HepG2 (cell line): ENCODE results near the gene IL11RA. TPM values are rescaled to one million over a fixed set of nuclear protein-coding genes. Genes with fewer than 3 reads are reported as not detected.

ENCODE experiments used
- ATAC-seq: fragments of 200-7000 bp; cut with Tn5 transposase; 3 replicates; pipeline ENCODE4 v1.9.1; 2020; ENCODE audit warnings: mild to moderate bottlenecking, moderate library complexity
- BruUV-seq: library from RNA; stranded (reverse); fragments of 400-500 nt; replicated peaks from 2 replicates; lab custom pipeline; 2021; lab: Mats Ljungman, UMichigan
- CTCF ChIA-PET: fragments of 300-600 bp; formaldehyde crosslinking; extraction: SDS; loops from one replicate; lab custom pipeline; 2021; ENCODE audit warnings: low total read pairs, inconsistent platforms, low intra/inter-chr PET ratio; lab: Yijun Ruan, JAX
- POLR2A ChIA-PET: fragments of 350-600 bp; sonication (Branson Sonifier 250); formaldehyde crosslinking; loops from one replicate; lab custom pipeline; 2020; ENCODE audit warnings: antibody characterized with exemption, inconsistent platforms; lab: Yijun Ruan, JAX
- DNase-seq: peaks from one replicate; pipeline ENCODE4 v3.0.0-alpha.2; 2015; ENCODE audit warnings: low spot score
- FAIRE-seq: peaks from 3 replicates; lab custom pipeline; 2011; peaks lifted over from hg19 to GRCh38; lab: Jason Lieb, UNC
- H2AFZ ChIP-seq: one replicate; pipeline ENCODE4 v1.6.1; 2011; ENCODE audit warnings: low read length, inconsistent platforms
- H3K27ac ChIP-seq: fragments of 300-600 bp; 3 replicates; pipeline ENCODE4 v1.8.0; 2011; ENCODE audit warnings: mixed run types, mild to moderate bottlenecking, mixed read lengths, low read length, inconsistent platforms; ENCODE audit not compliant: insufficient read depth; ENCODE audit errors: extremely low read length
- H3K27me3 ChIP-seq, 2 experiments: fragments of 200-600 bp in 1 of 2; 2 replicates in 1 of 2; 3 replicates in 1 of 2; pipeline versions ENCODE4 v1.6.0 to v1.8.0; 2011; ENCODE audit warnings: low read length in 2 of 2, mild to moderate bottlenecking in 2 of 2, moderate library complexity in 2 of 2, inconsistent platforms in 1 of 2; ENCODE audit not compliant: insufficient read depth in 2 of 2, control insufficient read depth in 1 of 2
- H3K36me3 ChIP-seq, 2 experiments: fragments of 200-600 bp in 1 of 2; replicated peaks in 1 of 2; 2 replicates in 1 of 2; 3 replicates in 1 of 2; pipeline versions ENCODE4 v1.5.1 to v1.8.0; 2011; ENCODE audit warnings: low read length in 2 of 2, inconsistent platforms in 1 of 2; ENCODE audit not compliant: insufficient read depth in 2 of 2, control insufficient read depth in 1 of 2
- H3K4me1 ChIP-seq: 2 replicates; pipeline ENCODE4 v1.5.1; 2012; ENCODE audit warnings: low read length, inconsistent platforms; ENCODE audit not compliant: insufficient read depth
- H3K4me2 ChIP-seq: 2 replicates; pipeline ENCODE4 v1.6.0; 2011; ENCODE audit warnings: low read depth, low read length, inconsistent platforms
- H3K4me3 ChIP-seq, 3 experiments: fragments of 200-600 bp in 1 of 3; sonication (generic), shearing (Covaris generic) in 1 of 3; replicated peaks in 1 of 3; 2 replicates each; pipeline ENCODE4 v1.5.1; 2011 to 2016; ENCODE audit warnings: low read length in 3 of 3, inconsistent platforms in 2 of 3, low read depth in 2 of 3, mild to moderate bottlenecking in 2 of 3, control low read depth in 1 of 3, mixed read lengths in 1 of 3; ENCODE audit not compliant: insufficient read depth in 1 of 3
- H3K79me2 ChIP-seq: one replicate; pipeline ENCODE4 v1.6.1; 2011; ENCODE audit warnings: low read length, inconsistent platforms; ENCODE audit not compliant: insufficient read depth
- H3K9ac ChIP-seq: 2 replicates; pipeline ENCODE4 v1.6.0; 2011; ENCODE audit warnings: mild to moderate bottlenecking, low read depth, low read length, inconsistent platforms; ENCODE audit not compliant: insufficient read depth
- H3K9me3 ChIP-seq: 2 replicates; pipeline ENCODE4 v1.5.1; 2012; ENCODE audit warnings: mild to moderate bottlenecking, low read length
- H4K20me1 ChIP-seq: 2 replicates; pipeline ENCODE4 v1.6.0; 2011; ENCODE audit warnings: inconsistent platforms, mild to moderate bottlenecking, low read length, moderate library complexity; ENCODE audit not compliant: insufficient read depth
- CREB3 ChIP-seq: sonication (generic); formaldehyde crosslinking; IDR thresholded peaks from 2 replicates; pipeline ENCODE4 v1.5.0; 2020; ENCODE audit warnings: missing genetic modification reagents
- POLR2A ChIP-seq, 2 experiments: IDR thresholded peaks; 2 replicates each; pipeline ENCODE4 v1.6.1; 2011; ENCODE audit warnings: low read depth in 2 of 2, low read length in 2 of 2, mild to moderate bottlenecking in 1 of 2, moderate library complexity in 1 of 2; ENCODE audit not compliant: insufficient read depth in 1 of 2
- ZNF616 ChIP-seq: sonication (generic); formaldehyde crosslinking; IDR thresholded peaks from 2 replicates; pipeline ENCODE4 v1.5.0; 2020; ENCODE audit warnings: low read depth, mild to moderate bottlenecking, missing genetic modification reagents
- ZSCAN22 ChIP-seq: sonication (generic); formaldehyde crosslinking; IDR thresholded peaks from 2 replicates; pipeline ENCODE4 v1.4.0; 2020; ENCODE audit warnings: mild to moderate bottlenecking, missing genetic modification reagents
- WGBS: methylation state at CpG from one replicate; pipeline ENCODE4 v1.1.6; 2017; ENCODE audit warnings: low lambda C conversion rate; 5-methylcytosine and 5-hydroxymethylcytosine counted together
- in situ Hi-C: cut with HindIII; loops from 2 replicates; pipeline ENCODE4 v1.10.0; 2017; ENCODE audit warnings: low pct_unique_long_range_greater_than_20kb; ENCODE audit not compliant: extremely low pct_ligation_motif_present
- intact Hi-C: fragments of 100-400 bp; cut with micrococcal nuclease; formaldehyde crosslinking; loops from one replicate; pipeline ENCODE4 v1.10.0; 2022; ENCODE audit not compliant: unreplicated experiment
- polyA plus RNA-seq, 8 experiments: library from polyadenylated mRNA; depleted of rRNA in 3 of 8; stranded (reverse) in 7 of 8; unstranded in 1 of 8; fragments of >200 nt; fragmentation: Illumina TruSeq in 4 of 8; extraction: Trizol in 4 of 8; gene quantifications; 2 replicates each; pipeline versions ENCODE4 v1.2.1 to v1.2.3, GENCODE V29; 2011 to 2016; ENCODE audit warnings: low read depth in 4 of 8, missing spikeins in 1 of 8, mixed read lengths in 1 of 8; ENCODE audit not compliant: insufficient read depth in 1 of 8
- total RNA-seq, 5 experiments: library from RNA; depleted of rRNA; stranded (reverse); fragments of >200 nt; fragmentation: Illumina TruSeq; extraction: Trizol; gene quantifications; 2 replicates each; pipeline ENCODE4 v1.2.3, GENCODE V29; 2016; ENCODE audit warnings: low read depth in 1 of 5

The IL11RA gene
- total and polyA plus RNA-seq, 2 of the 13 experiments (the other 11 are each of a cell fraction or from before 2014, with no cell fraction given) = 2.0 to 4.2 TPM

- POLR2A ChIA-PET = interaction anchor here (1.0 to 3.1 kb wide), 3 partner anchors 9 to 16 kb away, joined by 4 to 29 read pairs (median 5); partner anchors contain the start of genes CCL27 and SIGMAR1
- no peak for TF ChIP-seq ZNF616 (CRISPR knock-in tag)
- TF ChIP-seq ZSCAN22 = no peak
- TF ChIP-seq POLR2A (IDR thresholded peaks at IDR 0.05; ENCODE audit: insufficient read depth in 1 of 2, low read depth in 2 of 2, low read length in 2 of 2) = peak in 1 of 2 experiments; percentile 12; a peak in 1 of 4 replicates
- no peak for TF ChIP-seq CREB3 (CRISPR knock-in tag)
- TF ChIP-seq, all 625 proteins: peak for 1
- Histone ChIP-seq H3K27ac (no peak overlapping the region), H3K27me3 (no peaks in the 10 kb centered on the region; a peak in 3 of 5 replicates), H4K20me1 (no peaks in the 10 kb centered on the region), H3K9ac (peak overlapping the region; percentile 53; the same call in 1 of the 2 replicates), H3K4me1 (peaks cover 46% of the 10 kb centered on the region), H3K79me2 (peaks cover 3% of the 10 kb centered on the region), H3K36me3 (peaks cover 8 to 15% of the 10 kb centered on the region in 2 experiments), H3K4me3 (peak overlapping the region in 1 of 3 experiments; percentile 67; a peak in 2 of 6 replicates), H3K9me3 (no peaks in the 10 kb centered on the region), H3K4me2 (peak overlapping the region; percentile 100), H2AFZ (no peak overlapping the region)
- FAIRE-seq (no peak), ATAC-seq (peak; percentile 3), DNase-seq (no peak)
- 15% methylated on average over 10 of the region's 11 CpGs for WGBS
- no TSS peak for BruUV-seq
- in situ Hi-C loops (no loop called here), intact Hi-C loops (no loop called here)
- CTCF ChIA-PET = no interaction called here
Measured at GRCh38 chr9:34653151-34654072, 1.4 kb downstream of the IL11RA start.
